Superior temporal gyrus (tissue), 1 donor: Measurements from ENCODE around the gene MED26.

Experiments used
- DNase-seq: peaks from one replicate; pipeline ENCODE4 v3.0.0-alpha.2; 2016; ENCODE audit errors: extremely low spot score

Gene MED26

DNA sequence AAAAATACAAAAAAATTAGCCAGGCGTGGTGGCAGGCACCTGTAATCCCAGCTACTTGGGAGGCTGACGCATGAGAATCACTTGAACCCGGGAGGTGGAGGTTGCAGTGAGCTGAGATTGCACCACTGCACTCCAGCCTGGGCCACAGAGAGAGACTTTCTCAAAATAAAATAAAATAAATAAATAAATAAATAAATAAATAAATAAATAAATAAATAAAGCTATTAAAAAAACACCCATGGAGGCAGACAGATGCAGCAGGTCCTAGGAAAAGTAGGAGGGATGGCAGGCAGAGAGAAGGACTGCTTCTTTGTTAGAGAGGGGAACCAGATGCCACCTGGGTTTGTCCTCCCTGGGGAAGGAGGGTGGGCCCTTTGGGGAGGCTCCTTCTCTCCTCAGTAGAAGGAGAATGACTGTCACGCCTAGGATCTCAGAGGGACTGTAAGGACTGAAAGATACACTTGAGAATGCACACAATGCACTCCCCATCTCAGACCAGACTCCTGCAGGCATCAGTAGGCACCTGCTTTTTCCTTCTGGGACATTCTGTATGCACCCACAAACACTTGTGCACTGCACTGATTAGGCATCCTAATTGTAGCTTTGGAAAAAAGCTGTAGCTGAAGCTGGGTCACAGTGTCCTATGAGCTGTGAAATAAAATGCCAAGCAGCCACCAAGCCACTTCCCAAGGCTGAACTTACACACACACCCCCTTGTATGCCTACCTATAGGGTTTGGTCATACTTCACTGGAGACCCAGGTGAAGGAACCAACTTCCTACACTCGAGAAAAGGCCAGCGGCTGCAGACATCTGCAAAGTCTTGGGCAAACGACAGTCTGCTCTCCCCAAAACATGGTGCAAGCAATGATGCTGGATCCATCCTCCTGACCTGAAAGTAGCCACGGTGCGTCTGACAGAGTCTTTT is 36.9 kb downstream of the MED26 start:
- DNase-seq, result no peak

DNA sequence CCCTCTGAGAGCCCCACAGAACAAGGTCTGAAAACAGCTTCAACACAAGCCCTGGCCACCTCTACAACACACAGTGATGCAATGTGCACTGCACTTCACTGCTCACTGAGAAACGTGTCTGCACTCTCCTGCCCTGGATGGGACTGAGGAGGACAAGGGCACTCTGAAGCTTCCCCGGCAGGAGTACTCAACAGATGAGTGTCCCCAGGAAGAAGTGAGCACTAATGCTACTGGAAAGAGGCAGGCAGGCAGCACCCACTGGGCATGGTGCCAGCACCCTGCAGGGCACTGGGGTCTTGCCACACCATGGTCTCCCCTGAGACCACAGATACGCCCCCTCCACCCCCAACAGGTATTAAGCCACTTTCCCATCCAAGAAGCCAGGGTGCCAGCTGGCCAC is 38.1 kb downstream of the MED26 start:
- no peak for DNase-seq

DNA sequence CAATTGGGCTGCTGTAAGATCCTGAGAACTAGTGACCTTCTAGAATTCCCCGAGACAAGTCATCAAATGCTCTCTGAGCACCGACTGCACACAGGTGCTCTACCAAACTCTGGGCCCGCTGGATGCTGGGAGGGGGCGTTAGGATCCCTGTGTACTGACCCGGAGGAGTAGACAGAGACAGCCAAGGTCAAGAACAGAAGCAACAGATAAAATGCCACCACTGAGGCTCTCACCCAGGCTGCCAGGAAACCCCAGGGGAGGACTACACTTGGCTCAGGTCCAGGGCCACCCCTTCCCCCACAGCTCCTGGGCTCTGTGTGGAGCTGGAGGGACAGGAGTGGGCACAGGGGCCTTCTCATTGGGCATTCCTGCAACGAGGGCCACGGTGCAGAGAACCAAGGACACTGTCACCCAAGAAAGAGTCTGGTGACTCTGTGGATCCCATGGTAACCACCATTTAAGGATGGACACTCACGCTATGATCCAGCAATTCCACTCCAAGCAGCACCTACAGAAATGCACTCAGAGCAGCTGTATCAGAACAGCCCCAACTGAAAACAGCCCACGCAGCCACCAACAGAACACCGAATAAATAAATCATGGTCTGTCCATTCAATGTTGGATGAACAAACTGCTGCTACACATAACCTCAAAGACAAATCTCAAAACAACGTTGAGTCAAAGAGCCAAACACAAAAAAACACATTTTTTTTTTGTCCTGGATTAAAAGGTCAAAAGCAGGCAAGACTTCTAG is 39.0 kb downstream of the MED26 start:
- no peak for DNase-seq

DNA sequence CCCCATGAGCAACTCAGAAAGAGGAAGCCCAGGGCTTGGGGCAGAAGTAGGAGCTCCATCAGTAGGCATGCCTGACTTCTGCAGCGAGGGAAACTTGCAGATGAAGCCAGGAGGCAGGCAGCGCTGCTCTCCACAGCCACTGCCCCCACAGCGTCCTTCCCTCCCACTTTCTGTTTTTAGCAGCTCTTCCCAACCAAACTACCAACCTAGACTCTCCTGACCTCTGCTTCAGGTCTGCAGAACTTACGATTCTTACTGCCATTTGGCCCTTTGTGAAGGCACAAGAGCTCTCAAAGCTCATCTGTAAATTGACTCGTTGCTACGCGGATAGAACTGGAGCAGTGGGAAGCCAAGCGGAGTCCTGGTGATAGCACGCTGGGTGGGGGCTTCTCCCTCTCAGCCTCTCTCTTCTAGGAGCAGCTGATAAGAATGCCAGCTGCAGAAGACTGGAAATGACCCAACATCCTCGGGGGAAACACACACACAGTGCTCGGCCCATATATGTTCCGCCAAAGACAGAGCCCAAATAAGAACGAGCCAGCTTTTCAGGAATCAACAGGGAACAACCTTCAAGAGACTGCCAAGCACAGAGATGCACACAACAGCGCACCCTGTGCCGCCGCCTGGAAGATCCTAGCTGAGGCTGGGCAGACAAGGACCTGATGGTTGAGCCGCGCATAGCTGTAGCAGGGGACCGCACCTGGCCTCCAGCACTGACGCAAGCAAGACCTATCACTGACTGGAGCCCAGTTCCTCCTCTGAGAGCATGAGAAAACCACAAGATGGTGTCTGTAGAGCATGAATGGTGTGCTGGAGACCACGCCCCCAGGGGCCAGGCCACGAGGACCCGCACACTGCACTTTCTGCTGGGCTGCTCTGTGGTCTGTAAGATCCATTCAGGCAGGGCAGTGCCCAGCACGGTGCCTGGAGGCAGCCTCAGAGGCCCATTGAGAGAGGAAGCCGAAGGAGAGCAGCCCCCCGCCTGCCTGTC is 39.9 kb downstream of the MED26 start:
- DNase-seq, result peak; percentile 63

DNA sequence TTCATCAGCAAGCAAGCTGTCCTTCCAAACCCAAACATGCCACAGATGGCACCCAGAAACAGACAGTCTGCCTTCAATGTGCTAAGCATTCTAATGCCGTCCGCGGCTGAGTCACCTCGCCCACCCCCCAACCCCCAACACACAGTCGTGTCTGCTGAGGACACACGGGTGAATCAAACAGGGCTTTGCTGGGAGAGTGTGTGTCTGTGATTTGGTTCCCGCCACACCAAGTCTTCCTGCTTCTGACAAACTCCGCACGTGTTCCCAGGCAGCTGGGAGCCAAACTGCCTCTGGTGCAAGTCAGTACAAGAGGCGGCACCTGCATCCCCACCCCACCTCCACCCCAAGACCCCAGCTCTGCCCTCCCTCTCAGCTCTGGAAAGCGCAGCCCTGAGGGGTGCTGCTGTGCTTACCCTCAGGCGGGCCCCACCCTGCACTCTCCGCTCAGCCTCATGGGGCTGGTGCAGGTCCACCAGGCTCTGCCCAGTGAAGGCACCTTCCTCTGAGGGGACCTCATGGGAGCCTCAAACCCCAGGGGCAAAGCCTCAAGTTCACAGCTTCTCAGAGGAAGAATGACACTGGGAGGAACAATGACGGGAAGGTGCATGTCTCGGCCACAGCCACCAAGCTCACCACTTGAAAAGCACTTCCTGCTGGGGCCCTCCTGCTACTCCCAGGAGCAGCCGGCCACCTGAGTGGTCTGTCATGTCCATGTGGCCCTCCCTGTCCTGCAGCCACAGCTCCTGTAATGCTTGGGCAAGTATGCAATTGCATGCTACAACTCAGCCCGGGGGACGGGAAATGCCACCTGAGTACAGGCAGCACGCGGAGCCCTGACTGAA is 40.8 kb downstream of the MED26 start:
- no peak for DNase-seq

DNA sequence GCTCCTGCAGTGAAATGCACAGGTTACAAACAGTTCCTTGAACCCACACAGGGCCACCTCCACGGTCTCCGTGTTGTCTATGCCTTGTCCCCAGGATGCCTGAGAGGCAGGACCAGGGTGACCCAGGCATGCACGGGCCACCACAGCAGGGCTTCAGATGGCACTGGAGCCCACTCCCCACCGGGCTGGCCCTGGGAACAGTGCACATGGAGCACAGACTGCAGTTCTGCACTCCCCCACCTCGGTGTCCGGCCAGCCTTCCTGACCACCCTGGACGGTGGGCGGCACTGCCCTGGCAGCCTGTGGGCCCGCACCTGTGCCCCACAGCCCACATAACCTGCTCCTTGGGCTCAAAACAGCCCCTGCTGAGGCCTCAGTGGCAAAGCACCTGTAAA is 41.5 kb downstream of the MED26 start:
- DNase-seq, result no peak

DNA sequence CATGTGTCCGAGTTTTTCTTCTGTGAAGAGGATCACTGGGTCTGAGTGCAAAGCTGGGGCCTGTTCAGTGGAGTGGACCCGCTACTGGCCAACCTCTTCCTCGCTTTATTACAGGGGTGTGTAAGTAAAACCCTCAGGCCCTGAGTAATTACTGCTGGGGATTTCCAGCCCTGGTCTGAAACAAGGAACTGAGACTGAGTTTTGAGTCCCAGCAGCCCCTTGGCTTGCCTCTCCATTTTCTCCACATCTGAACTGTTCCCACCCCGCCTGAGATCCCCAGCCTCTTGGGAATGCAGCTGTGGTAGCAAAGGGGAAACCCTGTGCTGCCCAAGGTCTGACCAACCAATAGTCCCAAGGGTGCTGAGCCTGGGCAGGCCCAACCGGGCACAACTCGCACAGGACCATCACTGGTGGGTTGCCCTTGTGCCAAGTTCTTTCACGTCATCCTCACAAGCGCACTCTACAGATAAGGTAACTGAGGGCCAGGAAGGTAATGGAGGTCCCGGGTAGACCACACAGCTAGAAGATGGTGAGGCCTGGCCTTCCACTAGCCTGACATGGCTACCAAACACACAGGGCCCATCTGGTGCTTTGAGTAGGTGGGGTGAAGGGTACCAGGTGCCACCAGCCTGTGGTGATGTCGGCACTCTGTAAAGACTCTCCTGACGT is 42.1 kb downstream of the MED26 start:
- no peak for DNase-seq

DNA sequence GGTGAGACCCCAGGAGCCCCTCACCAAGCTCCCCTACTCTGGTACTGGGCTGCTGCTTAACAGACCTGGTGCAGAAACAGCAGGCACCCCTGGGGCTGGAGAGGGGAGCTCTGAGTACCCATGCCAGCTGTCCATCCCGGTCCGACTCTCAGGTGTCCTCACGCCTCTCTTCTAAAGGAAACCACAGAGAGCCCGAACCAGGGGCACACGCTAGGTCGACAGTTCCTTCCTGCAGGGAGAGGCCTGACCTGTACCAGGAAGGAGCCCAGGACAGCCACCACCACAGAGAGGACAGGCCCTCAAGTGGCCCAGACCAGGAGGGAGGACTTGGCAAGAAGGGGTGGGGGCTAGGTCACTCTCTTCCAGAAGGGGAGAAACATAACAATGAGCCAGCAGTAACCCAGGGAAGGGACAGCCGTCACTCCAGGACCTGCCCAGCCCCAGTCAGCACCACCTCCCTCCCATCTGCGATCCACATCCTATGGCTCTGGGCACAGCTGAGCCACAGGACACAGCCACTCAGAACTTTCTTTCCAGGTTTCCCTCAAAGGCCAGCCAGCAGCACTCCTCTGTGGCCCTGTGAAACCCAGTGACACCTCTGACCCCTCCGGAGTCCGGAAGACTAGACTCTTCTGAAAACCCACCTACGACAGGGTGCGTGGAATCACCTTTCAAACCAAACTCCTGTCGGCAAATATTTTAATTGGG is 42.8 kb downstream of the MED26 start:
- no peak for DNase-seq

DNA sequence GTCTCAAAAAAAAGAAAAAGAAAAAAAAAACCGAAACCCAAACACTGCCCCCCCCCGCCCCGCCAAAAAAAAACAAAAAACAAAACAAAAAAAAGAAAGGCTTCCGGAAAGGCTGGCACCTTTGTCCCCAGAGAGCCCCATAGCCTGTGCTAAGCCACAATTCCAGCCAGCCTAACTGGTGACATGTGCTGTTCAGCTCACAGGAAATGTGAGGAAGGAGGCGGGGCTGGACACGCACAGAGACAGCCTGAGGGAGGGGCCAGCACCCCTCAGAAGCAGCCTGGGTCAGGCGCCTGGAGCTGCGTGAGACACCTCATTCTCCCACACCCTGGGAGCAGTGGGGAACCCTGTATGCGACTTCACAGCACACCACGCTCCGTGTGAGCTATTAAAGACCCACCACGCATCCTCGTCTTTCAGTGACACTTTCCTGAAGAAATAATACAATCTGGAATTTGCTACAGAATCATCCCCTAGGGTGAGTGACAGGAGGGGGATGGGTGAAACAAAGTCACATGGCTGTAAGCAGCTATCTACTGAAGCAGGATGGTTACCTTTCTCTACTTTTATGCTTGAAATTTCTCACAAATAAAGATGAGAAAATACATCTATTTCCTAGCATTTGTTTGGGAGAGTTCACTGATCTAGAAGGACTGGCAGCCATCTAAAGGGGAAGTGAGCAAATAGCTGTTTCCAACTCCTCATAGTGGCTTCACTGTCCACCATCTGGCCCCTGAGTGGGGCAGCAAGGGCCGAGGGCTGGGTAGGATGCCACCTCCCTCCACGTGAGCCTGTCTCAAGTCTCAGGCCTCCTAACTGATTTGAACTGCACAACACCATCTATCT is 43.5 kb downstream of the MED26 start:
- DNase-seq, result peak; percentile 59

DNA sequence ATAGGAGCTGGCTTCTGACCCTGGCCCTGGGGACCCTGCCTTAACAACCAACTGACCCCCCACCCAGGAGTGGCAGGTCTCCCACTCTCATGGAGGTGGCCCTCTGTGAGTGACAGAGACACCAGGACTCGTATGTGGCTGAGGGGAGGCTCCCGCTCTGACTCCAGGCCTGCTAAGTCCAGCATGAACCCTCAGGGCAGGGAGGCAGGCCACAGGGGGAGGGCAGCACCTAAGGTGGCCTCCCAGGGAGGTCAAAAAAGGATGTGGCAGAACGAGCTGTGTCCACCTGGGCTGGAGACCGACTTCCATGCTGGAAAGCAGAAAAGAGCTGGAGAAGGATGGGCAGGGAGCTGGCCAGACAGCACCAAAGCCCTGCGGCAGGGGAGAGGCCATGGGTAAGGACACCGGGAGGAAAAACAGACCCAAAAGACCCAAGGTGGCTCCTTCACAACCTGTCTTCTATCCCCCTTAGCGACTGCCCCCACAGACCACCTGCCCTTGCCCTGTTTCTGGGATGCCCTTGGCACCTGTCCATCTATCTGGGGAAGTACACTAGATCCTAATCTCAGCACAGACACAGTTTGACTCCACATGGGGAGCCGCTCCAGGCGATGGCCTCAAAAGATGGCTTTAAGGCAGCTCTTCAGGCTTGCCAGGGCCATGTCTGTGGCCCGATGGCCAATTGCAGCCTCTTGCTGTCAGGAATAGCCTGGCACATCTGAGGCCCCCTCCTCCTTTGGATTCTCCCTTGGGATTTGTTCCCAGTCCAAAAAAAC is 45.3 kb downstream of the MED26 start:
- no peak for DNase-seq

DNA sequence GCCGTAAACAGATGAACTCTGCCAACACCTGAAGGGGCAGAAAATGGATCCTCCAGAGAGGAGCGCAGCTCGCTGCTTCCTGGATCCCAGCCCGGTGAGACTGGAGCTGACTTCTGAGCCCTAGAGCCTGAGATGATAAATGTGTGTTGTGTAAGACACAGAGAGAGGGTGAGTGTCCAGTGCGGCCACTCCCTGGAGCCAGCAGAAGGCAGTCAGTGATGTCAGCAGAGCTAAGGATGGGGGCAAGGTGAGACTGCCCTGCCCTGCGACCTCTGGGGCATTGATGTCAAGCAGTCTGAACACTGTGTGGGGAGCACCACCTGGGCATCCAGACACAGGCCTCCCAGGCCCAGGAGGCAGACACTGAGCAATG is 46.0 kb downstream of the MED26 start:
- no peak for DNase-seq

DNA sequence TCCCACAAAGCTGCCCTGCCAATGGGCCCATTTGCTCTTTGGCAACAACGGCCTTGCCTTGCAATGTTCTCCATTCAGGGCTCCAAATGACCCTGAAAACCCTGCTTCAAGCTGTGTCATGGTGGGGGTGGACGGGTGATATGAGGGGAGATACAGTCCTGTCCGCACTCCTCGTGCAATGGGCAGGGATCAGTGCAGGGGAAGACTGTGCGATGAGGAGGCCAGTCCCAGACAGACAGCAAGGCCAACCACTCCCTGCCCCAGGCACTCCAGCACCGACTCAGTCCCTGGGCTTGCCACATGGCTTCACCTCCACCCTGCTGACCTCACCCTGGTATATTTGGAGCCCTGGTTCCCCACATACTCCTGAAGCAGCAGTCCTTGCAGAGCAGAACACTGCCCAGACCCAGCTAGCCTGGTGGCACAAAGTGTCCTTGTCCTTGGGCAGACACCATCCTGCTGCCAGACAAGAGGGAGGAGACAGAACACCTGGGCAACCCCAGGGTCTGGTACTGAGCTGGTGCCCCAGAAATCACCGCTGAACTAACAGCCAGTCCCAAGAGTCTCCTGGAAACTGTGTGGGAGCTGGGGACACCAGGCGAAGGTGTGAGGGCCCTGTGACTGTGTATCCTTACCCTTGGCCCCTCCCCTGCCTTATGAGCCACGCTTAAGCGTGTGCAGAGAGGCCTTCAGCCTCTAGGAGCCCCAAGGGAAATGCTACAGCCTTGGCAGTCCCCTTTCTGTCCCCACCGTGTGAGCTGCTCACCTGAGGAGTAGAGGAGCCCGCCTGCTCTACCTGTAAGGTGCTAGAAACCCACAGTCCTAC is 46.6 kb downstream of the MED26 start:
- no peak for DNase-seq

DNA sequence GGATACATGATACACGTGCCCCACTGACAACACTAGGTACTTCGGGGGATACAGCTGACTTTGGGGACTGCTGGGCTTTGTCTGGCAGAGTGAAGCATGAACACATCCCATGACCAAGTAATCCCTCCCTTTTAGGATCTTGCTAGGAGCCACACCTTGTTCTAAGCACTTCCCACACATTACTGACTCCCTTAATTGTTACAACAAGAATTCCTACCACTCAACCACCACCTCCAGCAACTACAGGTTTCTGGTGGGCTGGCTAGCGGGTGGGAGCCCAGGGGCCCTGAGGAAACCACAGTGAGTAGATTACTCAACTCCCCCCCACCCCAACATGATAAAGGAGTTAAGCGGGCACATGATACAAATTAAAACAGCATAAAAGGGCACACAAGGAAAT is 48.6 kb downstream of the MED26 start:
- DNase-seq, result no peak

DNA sequence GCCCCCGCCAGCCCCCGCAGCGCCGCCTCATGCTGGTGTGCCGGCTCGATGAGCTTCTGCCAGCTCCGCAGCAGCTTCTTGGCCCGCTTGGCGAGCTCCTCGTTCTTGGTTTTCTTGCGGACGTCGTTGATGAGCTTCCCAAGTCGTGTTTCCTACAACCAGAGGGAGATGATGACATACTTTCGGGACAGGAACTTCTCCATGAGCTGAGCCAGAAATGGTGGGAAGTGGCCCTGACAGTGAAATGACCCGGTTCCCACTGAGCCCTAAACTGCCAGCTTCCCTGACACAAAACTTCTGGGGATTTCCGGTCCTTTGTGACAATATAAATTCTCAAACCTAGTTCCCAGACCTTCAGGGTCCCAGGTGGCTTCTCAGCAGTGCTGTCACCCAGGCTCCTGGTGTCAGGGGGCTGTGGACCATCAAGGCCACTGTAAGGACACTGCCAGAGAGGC is 50.4 kb downstream of the MED26 start:
- DNase-seq, result no peak

DNA sequence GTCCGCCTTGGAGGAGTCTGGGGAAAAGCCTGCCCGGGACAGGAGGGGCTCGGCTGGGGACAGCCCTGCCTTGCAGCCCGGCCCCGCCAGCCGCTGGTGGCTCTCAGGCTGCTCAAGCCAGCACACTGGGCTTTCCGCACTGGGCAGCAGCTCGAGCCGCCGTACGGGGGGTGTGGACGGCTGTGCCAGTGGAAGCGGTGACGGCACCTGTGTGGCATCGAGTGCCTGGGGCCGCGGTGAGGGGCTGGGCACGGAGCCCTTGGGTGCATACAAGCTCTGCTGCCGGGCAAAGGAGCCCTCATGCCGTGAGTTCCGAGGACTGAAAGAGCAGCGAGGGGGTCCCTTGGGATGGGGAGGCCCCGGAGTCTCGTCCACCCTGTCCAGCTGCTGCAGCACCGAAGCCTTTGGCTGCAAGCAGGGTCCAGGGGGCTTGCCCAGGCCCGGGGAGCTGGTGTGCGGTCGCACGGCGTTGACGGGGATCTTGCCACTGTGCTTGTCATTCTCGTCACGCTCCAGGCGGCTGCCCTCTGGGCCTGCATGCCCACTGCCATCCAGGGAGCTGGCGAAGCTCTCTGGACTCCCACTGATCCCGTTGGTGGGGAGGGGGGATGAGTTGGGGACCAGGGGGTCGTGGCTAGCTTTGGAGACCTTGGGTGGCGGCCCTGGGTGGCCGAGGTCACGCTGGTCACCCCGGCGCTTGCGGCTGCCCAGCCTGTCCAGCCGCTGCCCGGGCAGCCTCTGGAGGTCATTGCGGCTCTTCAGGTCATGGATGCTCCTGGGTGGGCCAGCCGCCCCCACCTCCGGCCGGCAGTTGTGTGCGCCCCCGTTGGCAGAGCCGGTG is 51.1 kb downstream of the MED26 start:
- no peak for DNase-seq
